Stimulated activated CD8-positive, alpha-beta memory T cell treated with anti-CD3 and anti-CD28 coated beads, Interleukin-2, amount 100 ng/mL, for 48 hours (primary cell): Measurements from ENCODE around the gene CAMK2N2.
"Not testable (repeated sequence)": the region's sequence is repeated elsewhere in the genome, so short reads cannot be mapped to it uniquely, and the experiment has no call there.

Experiments
- DNase-seq, 2 donors: peaks; one replicate each; pipeline ENCODE4 v3.0.0-alpha.2; 2020; ENCODE audit warnings: low read depth in 2 of 2

The CAMK2N2 gene

DNA sequence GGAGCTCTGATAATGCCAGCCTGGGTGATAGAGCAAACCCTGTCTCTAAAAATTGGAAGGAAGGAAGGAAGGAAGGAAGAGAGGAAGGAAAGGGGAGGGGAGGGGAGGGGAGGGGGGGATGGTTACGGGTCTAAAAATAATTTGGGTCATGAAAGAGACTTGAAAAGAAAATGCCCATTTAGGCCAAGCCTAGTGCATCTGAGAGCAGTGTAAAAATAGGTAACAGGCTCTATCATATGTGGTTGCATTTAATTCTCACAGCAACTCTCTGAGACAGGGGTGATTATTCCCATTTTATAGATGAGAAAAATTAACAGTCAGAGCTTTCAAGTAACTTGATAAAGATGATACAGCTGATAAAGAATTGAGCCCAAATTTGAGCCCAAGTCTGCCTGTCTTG is 10.9 kb upstream of the CAMK2N2 start:
- DNase-seq = no peak

GRCh38 chr3:184267249-184267648 is 5.9 kb upstream of the CAMK2N2 start:
- not testable (repeated sequence) for DNase-seq

- no peak for DNase-seq
These were observed 1.4 kb upstream of the CAMK2N2 start for GRCh38 chr3:184262764-184263179.

- DNase-seq = peak in 1 of 2 donors; percentile 15
These were observed 756 bp upstream of the CAMK2N2 start for GRCh38 chr3:184261854-184262763.

DNA sequence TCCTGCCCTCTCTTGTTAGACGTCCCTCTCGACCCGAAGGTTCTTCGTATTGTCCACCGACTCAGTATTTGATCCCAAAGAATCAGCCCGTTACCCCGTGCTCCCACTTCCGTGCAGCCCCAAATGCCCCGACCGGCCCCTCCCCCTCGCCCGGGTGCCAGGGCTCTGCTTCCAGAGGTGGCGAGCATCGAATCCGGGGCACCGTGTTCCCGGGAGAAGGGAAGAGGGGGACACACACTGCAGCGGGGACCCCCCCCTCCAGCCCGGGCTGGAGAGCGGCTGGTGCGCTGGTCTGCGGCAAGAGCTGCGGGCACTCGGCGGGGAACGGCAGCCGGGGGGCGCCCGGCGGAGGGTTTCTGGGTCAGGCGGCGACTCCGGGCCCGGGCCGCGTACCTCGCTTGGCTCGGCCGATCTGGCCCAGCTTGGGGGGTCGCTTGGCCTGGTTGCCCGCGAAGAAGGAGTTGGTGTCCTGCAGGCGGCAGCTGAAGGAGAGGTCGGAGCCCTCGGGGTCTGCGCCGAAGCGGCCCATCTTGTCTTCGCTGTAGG is 556 bp downstream of the CAMK2N2 start:
- no peak for DNase-seq

DNA sequence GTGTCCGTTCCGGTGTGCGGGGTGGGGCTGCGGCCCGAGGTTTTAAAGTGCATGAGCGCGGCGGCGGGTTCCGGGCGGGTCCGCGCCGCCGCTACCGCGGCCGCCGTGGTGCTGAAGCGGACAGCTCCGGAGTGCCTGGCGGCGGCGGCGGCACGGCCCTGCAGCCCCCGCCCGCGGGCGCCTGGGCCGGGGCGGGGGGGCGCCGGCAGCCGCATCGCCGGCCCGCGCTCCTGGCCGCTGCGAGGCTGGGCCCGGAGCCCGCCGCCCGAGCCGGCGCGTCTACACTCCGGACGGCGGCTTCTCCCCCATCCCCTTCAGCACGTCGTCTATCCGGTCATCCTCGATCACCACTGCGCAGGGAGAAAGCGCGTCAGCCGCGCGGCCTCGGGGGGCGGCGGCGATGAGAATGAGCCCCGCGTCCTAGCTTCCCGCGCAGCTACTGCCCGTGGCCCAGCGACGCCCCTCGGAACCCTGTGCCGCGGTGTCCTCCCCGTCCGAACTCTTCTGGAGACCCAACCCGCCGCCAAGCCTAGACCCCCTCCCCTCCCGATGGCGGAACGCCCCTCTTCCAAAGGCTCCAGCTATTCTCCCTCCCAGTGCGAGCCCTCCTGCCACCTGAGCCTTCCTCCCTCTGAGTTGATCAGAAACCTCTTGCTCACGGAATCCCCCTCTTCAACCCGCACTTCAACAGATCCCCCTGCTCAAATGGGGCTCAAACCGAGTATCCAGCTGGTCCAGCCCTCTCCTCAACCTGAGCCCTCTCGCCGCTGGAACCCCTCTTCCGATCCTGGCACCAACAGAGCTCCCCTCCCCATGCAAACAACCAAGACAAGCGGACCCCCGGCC is 1.3 kb downstream of the CAMK2N2 start:
- peak in 1 of 2 donors; percentile 23 for DNase-seq

- DNase-seq = no peak
These were observed 1.9 kb downstream of the CAMK2N2 start for GRCh38 chr3:184259396-184259877.

GRCh38 chr3:184258926-184259325 is 2.4 kb downstream of the CAMK2N2 start:
- no peak for DNase-seq

GRCh38 chr3:184257083-184257915 is 4.1 kb downstream of the CAMK2N2 start:
- no peak for DNase-seq

DNA sequence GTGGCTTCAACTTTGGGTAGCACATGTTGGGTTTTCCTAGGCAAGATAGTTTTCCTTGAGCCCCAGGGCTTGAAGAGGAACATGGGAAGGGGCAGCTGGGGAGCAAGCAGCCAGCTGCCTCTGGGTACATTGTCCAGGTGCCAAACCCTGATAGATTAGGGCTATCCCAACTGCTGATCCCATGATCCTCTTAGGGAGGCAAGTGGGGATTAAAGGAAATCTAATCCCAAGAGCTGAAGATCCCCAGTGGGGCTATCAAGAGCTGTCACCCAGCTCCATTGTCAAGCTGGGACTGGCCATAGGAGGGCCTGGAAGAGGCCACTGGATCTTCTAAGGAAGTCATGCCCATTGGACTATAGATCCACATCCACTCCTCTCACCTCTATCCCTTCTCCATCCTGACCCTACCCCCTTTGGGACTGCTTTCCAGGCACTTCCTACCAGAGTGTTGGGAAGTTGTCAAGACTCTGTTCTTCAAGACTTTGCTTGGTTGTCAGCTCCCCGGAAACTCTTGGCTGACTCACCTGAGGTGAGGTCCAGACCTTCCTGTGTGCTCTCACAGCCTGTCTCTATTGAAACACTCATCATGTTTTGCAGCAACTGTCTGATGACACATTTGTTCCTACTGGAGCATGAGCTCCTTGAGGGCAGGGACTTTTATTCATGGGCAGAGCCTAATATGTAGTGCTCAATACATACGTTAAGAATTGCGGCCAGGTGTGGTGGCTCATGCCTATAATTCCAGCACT is 5.9 kb downstream of the CAMK2N2 start:
- DNase-seq = no peak

GRCh38 chr3:184250167-184250828 is 11.1 kb downstream of the CAMK2N2 start:
- DNase-seq = peak; percentile 77 to 90

DNA sequence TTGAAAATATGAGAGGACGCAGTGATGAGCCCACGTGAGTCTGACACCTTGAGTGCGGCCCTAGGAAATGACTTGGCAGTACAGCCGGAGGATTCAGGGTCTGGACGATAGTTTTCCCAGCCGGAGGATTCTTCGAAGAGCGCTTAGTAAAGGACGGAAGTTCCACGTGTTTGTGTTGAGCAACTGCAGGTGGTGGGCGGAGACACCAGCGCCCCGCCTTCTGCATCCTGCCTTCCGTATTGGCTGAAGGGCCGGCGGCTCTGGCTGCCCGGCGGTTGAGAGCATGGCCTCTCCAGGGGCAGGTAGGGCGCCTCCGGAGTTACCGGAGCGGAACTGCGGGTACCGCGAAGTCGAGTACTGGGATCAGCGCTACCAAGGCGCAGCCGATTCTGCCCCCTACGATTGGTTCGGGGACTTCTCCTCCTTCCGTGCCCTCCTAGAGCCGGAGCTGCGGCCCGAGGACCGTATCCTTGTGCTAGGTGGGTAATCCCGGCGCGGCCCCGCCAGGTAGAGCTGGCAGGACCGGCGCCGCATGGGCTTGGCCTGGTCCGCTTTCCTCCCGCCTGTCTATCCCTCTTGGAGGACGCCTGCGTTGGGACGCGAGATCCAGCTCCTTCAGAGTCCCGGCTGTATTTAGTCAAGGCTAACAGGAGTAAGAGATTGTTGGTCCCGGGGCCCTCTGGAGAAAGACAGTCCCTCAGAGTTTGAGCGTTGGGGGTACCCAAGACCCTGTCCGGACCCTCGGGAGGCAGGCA is 11.8 kb downstream of the CAMK2N2 start, which contains the start of gene EEF1AKMT4:
Gene EEF1AKMT4 (plus strand): TSS at position 261 of the 755 bp plus-strand sequence. CDS start 23 bp downstream, at position 284.
- peak; percentile 92 to 94 for DNase-seq

DNA sequence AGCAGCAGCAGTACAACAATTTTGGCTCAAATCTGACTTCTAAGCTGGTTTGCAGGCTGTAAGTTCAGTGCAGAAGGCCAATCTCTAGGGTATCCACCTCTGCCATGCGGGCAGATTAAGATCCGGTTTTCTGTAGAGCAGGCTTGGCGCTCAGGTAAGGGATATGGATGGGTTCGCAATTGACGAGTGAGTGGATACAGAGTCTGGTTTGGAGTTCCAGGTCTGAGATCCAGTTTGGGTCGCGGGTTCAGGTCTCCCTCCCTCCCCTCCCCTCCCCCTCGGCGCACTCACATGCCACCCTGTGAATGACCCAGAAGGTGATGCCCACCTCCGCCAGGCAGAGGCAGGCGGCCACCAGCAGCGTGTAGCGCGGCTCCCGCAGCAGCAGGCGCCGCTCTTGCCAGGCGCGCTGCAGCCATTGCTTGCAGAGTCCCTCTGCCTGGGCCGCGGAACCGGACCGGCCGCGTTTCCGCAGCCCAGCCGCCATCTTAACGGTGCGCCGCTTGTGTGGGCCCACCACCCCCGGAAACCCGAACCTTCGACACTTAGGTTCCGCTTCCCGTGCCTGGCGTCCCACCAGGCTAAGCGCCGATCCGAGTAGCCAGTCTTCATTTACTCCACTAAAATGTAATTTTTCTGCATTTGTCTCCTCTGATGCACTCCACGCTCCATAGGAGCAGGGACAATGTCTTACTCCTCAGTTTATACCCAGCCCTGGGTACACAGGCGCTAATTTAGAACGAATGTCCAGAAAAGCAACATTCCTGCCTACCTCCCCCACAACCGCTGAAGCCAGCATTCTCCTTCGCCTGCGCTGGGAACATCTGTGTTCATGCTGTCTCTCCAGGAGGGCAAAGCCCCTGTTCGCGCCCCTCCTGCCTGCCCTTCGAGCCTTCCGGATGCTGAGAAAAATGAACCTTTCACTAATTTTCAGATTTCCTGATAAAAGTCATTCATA is 12.6 kb downstream of the CAMK2N2 start, which contains the start of gene ALG3:
Gene ALG3 (minus strand): TSS at position 509 of the 958 bp plus-strand sequence. CDS start 22 bp downstream, at position 487.
- peak; percentile 77 to 83 for DNase-seq

GRCh38 chr3:184242297-184242685 is 19.1 kb downstream of the CAMK2N2 start:
- DNase-seq = no peak

DNA sequence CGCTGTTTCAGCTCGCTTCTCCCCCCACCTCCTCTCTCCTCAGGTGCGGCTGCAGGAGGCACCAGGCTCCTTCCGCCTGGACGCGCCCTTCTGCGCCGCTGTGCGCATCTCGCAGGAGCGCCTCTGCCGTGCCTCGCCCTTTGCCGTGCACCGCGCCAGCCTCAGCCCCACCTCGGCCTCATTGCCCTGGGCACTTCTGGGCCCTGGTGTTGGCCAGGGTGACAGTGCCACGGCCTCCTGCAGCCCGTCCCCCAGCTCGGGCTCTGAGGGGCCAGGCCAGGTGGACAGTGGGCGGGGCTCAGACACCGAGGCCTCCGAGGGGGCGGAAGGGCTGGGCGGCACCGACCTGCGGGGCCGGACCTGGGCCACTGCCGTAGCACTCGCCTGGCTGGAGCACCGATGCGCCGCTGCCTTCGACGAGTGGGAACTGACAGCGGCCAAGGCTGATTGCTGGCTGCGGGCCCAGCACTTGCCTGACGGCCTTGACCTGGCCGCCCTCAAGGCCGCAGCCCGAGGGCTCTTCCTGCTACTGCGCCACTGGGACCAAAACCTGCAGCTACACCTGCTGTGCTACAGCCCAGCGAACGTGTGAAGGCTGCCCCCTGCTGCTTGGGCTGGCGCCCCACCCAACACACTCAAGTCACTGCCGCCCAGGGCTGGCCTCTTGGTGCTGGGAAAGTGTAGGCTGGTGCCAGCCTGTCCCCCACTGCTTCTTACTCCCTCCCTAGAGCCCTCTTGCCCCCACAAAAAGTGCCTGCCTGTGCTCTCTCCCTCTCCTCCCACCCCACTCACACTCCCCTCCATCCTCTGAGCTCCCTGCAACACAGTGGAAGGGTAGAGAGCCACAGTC is 19.7 kb downstream of the CAMK2N2 start:
- DNase-seq = no peak

- no peak for DNase-seq
These were observed 20.3 kb downstream of the CAMK2N2 start for GRCh38 chr3:184241141-184241446.
